ENCODE results near the gene FOXO6. TPM values are rescaled to one million over a fixed set of nuclear protein-coding genes. Genes with fewer than 3 reads are reported as not detected.

FOXO6 gene
- total RNA-seq, 1 donor from 2014 or later: 0.55 TPM

DNA sequence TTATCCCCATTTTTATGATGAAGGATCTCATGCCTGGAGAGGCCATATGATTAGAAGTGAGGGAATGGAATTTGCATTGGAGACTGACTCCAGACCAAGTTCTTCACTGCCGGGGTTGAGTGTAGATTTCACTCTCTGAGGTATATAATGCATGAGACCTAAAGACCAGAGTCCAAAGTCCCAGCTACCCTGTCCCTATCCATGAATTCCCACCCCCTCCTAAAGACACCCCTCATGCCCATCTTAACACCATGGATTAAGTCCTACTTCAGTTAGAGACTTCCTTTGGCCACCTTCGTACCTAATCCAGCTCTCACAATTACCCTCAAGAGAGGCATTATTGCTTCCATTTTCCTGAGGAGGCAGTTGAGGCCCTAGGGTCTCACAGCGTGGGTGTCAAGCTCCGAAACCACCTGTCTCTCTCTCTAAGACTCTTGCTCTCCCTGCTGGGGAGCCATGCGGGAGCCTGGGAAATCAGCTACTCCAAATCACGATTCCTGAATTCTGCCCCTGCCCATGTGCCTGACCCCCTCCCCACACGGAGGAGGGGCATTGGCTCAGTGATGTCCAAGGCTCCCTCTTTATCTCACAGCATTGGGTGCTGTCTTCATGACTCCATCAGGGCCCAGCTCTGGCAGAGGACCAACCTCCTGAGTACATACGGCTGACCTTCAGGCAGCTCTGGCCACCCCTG, 11.7 kb upstream of the FOXO6 start:
- CTCF ChIA-PET: no interaction called here
- H3K36me3 Mint-ChIP-seq (ENCODE audit: low read depth): no peaks in the 10 kb centered on the region
- H3K9me3 Mint-ChIP-seq: no peaks in the 10 kb centered on the region
- DNase-seq: no peak
- no peak overlapping the region for H3K4me3 Mint-ChIP-seq
- POLR2A ChIA-PET: no interaction called here
- TF ChIP-seq, protein P1, sequence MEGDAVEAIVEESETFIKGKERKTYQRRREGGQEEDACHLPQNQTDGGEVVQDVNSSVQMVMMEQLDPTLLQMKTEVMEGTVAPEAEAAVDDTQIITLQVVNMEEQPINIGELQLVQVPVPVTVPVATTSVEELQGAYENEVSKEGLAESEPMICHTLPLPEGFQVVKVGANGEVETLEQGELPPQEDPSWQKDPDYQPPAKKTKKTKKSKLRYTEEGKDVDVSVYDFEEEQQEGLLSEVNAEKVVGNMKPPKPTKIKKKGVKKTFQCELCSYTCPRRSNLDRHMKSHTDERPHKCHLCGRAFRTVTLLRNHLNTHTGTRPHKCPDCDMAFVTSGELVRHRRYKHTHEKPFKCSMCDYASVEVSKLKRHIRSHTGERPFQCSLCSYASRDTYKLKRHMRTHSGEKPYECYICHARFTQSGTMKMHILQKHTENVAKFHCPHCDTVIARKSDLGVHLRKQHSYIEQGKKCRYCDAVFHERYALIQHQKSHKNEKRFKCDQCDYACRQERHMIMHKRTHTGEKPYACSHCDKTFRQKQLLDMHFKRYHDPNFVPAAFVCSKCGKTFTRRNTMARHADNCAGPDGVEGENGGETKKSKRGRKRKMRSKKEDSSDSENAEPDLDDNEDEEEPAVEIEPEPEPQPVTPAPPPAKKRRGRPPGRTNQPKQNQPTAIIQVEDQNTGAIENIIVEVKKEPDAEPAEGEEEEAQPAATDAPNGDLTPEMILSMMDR (IDR thresholded peaks at IDR 0.05): no peak
- H3K4me1 Mint-ChIP-seq: peaks cover 2% of the 10 kb centered on the region
- intact Hi-C loops (cut with micrococcal nuclease): no loop called here
- H3K27ac Mint-ChIP-seq: no peak overlapping the region
- H3K27me3 Mint-ChIP-seq: no peaks in the 10 kb centered on the region
- ATAC-seq (ENCODE audit: low read depth): no peak

DNA sequence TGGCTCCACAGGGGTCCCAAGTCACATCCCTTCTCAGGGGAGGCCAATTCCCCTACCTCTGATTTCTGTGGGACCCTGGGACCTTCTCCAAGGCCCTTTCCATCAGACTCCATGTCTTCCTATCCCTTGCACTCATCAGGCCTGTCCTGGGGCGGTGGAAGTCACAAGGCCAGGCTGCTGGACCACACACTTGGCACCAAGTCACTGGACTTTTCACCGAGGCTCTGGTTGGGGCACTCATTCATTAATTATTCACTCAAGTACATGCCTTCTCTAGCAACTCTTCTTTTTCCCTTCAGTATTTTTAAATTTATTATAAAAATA, 11.2 kb upstream of the FOXO6 start:
- H3K4me3 Mint-ChIP-seq: no peak overlapping the region
- H3K27me3 Mint-ChIP-seq: no peaks in the 10 kb centered on the region
- no peak overlapping the region for H3K27ac Mint-ChIP-seq
- CTCF ChIA-PET: no interaction called here
- no peaks in the 10 kb centered on the region for H3K4me1 Mint-ChIP-seq
- ATAC-seq (ENCODE audit: low read depth) (no peak), DNase-seq (no peak)
- H3K36me3 Mint-ChIP-seq (ENCODE audit: low read depth): no peaks in the 10 kb centered on the region
- POLR2A ChIA-PET: no interaction called here
- TF ChIP-seq, protein P1 (IDR thresholded peaks at IDR 0.05): no peak
- intact Hi-C loops (cut with micrococcal nuclease): no loop called here
- no peaks in the 10 kb centered on the region for H3K9me3 Mint-ChIP-seq

DNA sequence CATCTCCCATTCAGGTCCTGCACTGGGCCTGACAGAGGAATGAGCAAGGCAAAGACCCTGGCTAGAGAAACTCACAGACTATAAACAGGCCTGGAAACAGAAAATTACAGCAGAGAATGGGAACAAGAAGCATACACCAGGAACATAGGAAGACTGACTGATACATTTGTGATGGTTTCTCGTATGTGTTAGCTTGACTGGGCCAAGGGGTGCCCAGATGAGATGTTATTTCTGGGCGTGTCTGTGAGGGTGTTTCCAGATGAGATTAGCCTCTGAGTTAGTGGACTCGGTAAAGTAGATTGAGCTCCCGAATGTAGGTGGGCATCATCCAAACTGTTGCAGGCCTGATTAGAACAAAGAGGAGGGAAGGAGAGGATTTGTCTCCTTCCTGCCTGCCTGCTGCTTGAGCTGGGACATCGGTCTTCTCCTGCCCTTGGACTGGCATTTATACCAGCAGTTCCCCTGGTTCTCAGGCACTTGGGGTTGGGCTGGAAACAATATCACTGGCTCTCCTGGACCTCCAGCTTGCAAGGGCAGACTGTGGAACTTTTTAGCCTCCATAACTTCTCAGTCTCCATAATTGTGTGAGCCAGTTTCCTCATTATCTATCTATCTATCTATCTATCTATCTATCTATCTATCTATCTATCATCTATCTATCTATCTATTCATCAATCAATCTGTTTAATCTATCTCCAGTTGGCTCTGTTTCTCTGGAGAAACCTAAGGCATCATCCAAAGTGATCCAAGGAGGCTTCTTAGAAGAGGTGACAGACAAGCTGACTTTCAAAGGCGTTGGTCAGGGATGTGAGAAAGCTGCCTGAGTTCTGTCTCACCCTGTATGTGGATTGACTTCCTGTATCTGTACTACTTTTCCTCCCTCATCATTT, 9.7 kb upstream of the FOXO6 start:
- POLR2A ChIA-PET: no interaction called here
- H3K27ac Mint-ChIP-seq: no peak overlapping the region

DNA sequence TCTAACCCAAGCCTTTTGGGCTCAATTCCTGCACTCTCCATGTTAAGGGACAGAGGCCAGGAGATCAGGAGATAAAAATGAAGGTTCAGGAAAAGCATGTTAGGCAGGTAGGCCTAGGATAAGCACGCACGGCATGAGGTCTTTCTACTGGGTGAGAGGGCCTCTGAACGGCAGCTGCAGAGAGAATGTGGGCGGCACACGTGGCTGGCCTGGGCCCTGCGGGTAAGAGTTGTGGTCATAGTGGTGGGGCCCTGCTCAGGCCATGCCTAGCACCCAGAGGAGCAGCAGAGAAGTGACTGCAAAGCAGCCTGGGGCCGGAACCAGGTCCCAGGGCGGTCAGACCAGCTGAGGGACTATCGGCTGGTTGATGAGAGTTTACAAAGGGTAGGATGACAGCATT, 7.5 kb upstream of the FOXO6 start:
- TF ChIP-seq, protein P1 (IDR thresholded peaks at IDR 0.05): no peak
- Mint-ChIP-seq H3K4me3 (no peak overlapping the region), H3K27ac (no peak overlapping the region), H3K9me3 (no peaks in the 10 kb centered on the region), H3K27me3 (peaks cover 9% of the 10 kb centered on the region), H3K36me3 (ENCODE audit: low read depth) (no peaks in the 10 kb centered on the region), H3K4me1 (no peaks in the 10 kb centered on the region)
- ATAC-seq (ENCODE audit: low read depth) (no peak), DNase-seq (no peak)
- POLR2A ChIA-PET: no interaction called here
- intact Hi-C loops (cut with micrococcal nuclease): no loop called here
- CTCF ChIA-PET: no interaction called here

More for the DNA sequence above, 9.7 kb upstream of the FOXO6 start:
- no peaks in the 10 kb centered on the region for H3K4me1 Mint-ChIP-seq
- no peaks in the 10 kb centered on the region for H3K36me3 Mint-ChIP-seq (ENCODE audit: low read depth)
- no peaks in the 10 kb centered on the region for H3K27me3 Mint-ChIP-seq
- TF ChIP-seq, protein P1 (IDR thresholded peaks at IDR 0.05): no peak
- ATAC-seq (ENCODE audit: low read depth) (no peak), DNase-seq (no peak)
- H3K9me3 Mint-ChIP-seq: no peaks in the 10 kb centered on the region
- no peak overlapping the region for H3K4me3 Mint-ChIP-seq
- intact Hi-C loops (cut with micrococcal nuclease): no loop called here
- CTCF ChIA-PET: no interaction called here

DNA sequence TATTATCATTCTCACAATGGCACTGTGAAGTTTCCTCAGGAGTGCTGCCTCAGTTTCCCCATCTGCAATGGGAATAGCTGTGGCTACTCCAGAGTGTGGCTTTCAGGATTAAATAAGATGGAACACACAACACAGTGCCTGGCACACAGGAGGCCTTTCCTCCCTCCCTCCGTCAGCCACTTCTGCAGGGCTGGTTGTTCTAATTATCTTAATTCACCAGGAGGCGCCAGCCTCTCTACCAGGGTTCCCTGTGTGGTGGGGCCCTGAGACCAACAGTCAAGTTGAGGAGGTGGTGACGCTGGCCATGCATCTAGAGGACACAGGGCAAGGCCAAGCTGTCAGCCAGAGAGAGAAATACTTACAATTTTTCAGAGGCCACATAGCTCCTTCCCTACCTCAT, 6.3 kb upstream of the FOXO6 start:
- Mint-ChIP-seq H3K36me3 (ENCODE audit: low read depth) (no peaks in the 10 kb centered on the region), H3K9me3 (no peaks in the 10 kb centered on the region), H3K4me1 (no peaks in the 10 kb centered on the region), H3K27ac (no peak overlapping the region), H3K27me3 (peaks cover 9% of the 10 kb centered on the region), H3K4me3 (no peak overlapping the region)
- POLR2A ChIA-PET: no interaction called here
- DNase-seq (no peak), ATAC-seq (ENCODE audit: low read depth) (no peak)
- TF ChIP-seq, protein P1 (IDR thresholded peaks at IDR 0.05): no peak
- CTCF ChIA-PET: no interaction called here
- intact Hi-C loops (cut with micrococcal nuclease): no loop called here

Measured in activated B cell treated with CpG ODN at 0.5 μM for 24 hours (primary cell).